Neural cell (in vitro differentiated cells): ENCODE measurements around the gene RRP15. TPM values are rescaled to one million over a fixed set of nuclear protein-coding genes. Genes with fewer than 3 reads are reported as not detected.

ENCODE experiments used
- H2AFZ ChIP-seq: fragments of 200-600, 300-800 bp; sonication (generic), shearing (Covaris generic); 2 replicates; pipeline ENCODE4 v1.6.0; 2014; ENCODE audit warnings: low read depth, mild to moderate bottlenecking, antibody characterized with exemption, low read length, moderate library complexity
- H3F3A ChIP-seq: fragments of 200-600 bp; shearing (Covaris generic); 2 replicates; pipeline ENCODE4 v1.6.1; 2016; ENCODE audit warnings: mild to moderate bottlenecking, moderate library complexity, mixed read lengths, antibody characterized with exemption, low read length; ENCODE audit not compliant: insufficient read depth, poor library complexity, severe bottlenecking
- H3K27ac ChIP-seq: fragments of 200-600, 300-800 bp; sonication (generic), shearing (Covaris generic); 2 replicates; pipeline ENCODE4 v1.5.1; 2014; ENCODE audit warnings: mild to moderate bottlenecking, low read length, moderate library complexity
- H3K27me3 ChIP-seq: fragments of 300-800, 200-600 bp; sonication (generic), shearing (Covaris generic); 2 replicates; pipeline ENCODE4 v1.6.0; 2014; ENCODE audit warnings: mild to moderate bottlenecking, low read depth, low read length, moderate library complexity; ENCODE audit not compliant: insufficient read depth
- H3K36me3 ChIP-seq: fragments of 300-800, 200-600 bp; sonication (generic), shearing (Covaris generic); 2 replicates; pipeline ENCODE4 v1.5.1; 2014; ENCODE audit warnings: mild to moderate bottlenecking, antibody characterized with exemption, low read length, moderate library complexity; ENCODE audit not compliant: insufficient read depth
- H3K4me2 ChIP-seq: fragments of 300-800, 200-600 bp; sonication (generic), shearing (Covaris generic); 2 replicates; pipeline ENCODE4 v1.6.0; 2014; ENCODE audit warnings: mild to moderate bottlenecking, low read length
- H3K4me3 ChIP-seq: fragments of 300-800, 200-600 bp; sonication (generic), shearing (Covaris generic); 2 replicates; pipeline ENCODE4 v1.5.1; 2014; ENCODE audit warnings: mild to moderate bottlenecking, low read length, moderate library complexity
- H3K79me2 ChIP-seq: fragments of 200-600 bp; shearing (Covaris generic); replicated peaks from 2 replicates; pipeline ENCODE4 v1.6.0; 2014; ENCODE audit warnings: mild to moderate bottlenecking, low read length, moderate library complexity; ENCODE audit not compliant: insufficient read depth
- H3K9ac ChIP-seq: fragments of 300-800, 200-600 bp; sonication (generic), shearing (Covaris generic); 2 replicates; pipeline ENCODE4 v1.6.1; 2016; ENCODE audit warnings: mild to moderate bottlenecking, low read length, mixed read lengths
- H3K9me2 ChIP-seq: fragments of 200-600 bp; shearing (Covaris generic); 2 replicates; pipeline ENCODE4 v1.6.1; 2016; ENCODE audit warnings: mild to moderate bottlenecking, low read length, mixed read lengths; ENCODE audit not compliant: insufficient read depth
- H3K9me3 ChIP-seq: fragments of 200-600, 300-800 bp; sonication (generic), shearing (Covaris generic); 2 replicates; pipeline ENCODE4 v1.6.1; 2016; ENCODE audit warnings: mild to moderate bottlenecking, mixed run types, low read length, moderate library complexity, mixed read lengths
- H4K20me1 ChIP-seq: fragments of 200-600 bp; shearing (Covaris generic); 2 replicates; pipeline ENCODE4 v1.6.1; 2016; ENCODE audit warnings: mild to moderate bottlenecking, mixed run types; ENCODE audit not compliant: insufficient read depth
- EP300 ChIP-seq: fragments of 450-650 bp; conservative IDR thresholded peaks from 2 replicates; pipeline ENCODE4 v1.6.1; 2014; ENCODE audit warnings: antibody characterized with exemption, mild to moderate bottlenecking, moderate library complexity; ENCODE audit not compliant: poor library complexity, severe bottlenecking
- EZH2 ChIP-seq: fragments of 200-600, 300-800 bp; shearing (Covaris generic), sonication (generic); IDR thresholded peaks from 2 replicates; pipeline ENCODE4 v1.6.1; 2014; ENCODE audit warnings: antibody characterized with exemption, low read length, borderline replicate concordance, mild to moderate bottlenecking; ENCODE audit not compliant: insufficient read depth, poor library complexity, severe bottlenecking
- MXI1 ChIP-seq: fragments of 450-650 bp; conservative IDR thresholded peaks from 2 replicates; pipeline ENCODE4 v1.6.1; 2014; ENCODE audit warnings: antibody characterized with exemption, mild to moderate bottlenecking; ENCODE audit not compliant: poor library complexity, severe bottlenecking
- POLR2AphosphoS5 ChIP-seq: IDR thresholded peaks from 2 replicates; pipeline ENCODE4 v1.6.1; 2012
- RAD21 ChIP-seq: fragments of 450-650 bp; conservative IDR thresholded peaks from 2 replicates; pipeline ENCODE4 v1.6.1; 2014; ENCODE audit warnings: antibody characterized with exemption, mild to moderate bottlenecking, moderate library complexity
- SMC3 ChIP-seq: fragments of 450-650 bp; conservative IDR thresholded peaks from 2 replicates; pipeline ENCODE4 v1.6.1; 2014; ENCODE audit warnings: antibody characterized with exemption, mild to moderate bottlenecking, moderate library complexity; ENCODE audit not compliant: poor library complexity
- TAF1 ChIP-seq: IDR thresholded peaks from 2 replicates; pipeline ENCODE4 v1.6.1; 2012; ENCODE audit warnings: low read depth
- polyA minus RNA-seq: library from RNA; depleted of rRNA, polyadenylated mRNA; stranded (reverse); fragments of >200 nt; gene quantifications from 2 replicates; pipeline ENCODE4 v1.2.3, GENCODE V29; 2014
- polyA plus RNA-seq: library from polyadenylated mRNA; depleted of rRNA; stranded (reverse); fragments of >200 nt; gene quantifications from 2 replicates; pipeline ENCODE4 v1.2.3, GENCODE V29; 2014
- TF ChIP-seq, protein P1 (sequence below): fragments of 450-650 bp; IDR thresholded peaks from 2 replicates; pipeline ENCODE4 v1.5.1; 2014; ENCODE audit warnings: antibody characterized with exemption, mild to moderate bottlenecking, moderate library complexity; ENCODE audit not compliant: poor library complexity, severe bottlenecking
- TF ChIP-seq, protein P2 (sequence below): IDR thresholded peaks from 2 replicates; pipeline ENCODE4 v1.6.1; 2012; ENCODE audit warnings: borderline replicate concordance

RRP15 gene, protein sequence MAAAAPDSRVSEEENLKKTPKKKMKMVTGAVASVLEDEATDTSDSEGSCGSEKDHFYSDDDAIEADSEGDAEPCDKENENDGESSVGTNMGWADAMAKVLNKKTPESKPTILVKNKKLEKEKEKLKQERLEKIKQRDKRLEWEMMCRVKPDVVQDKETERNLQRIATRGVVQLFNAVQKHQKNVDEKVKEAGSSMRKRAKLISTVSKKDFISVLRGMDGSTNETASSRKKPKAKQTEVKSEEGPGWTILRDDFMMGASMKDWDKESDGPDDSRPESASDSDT
- polyA plus RNA-seq: 4.6 and 5.4 TPM in 2 replicates
- 16.8 and 21.8 TPM in 2 replicates for polyA minus RNA-seq

DNA sequence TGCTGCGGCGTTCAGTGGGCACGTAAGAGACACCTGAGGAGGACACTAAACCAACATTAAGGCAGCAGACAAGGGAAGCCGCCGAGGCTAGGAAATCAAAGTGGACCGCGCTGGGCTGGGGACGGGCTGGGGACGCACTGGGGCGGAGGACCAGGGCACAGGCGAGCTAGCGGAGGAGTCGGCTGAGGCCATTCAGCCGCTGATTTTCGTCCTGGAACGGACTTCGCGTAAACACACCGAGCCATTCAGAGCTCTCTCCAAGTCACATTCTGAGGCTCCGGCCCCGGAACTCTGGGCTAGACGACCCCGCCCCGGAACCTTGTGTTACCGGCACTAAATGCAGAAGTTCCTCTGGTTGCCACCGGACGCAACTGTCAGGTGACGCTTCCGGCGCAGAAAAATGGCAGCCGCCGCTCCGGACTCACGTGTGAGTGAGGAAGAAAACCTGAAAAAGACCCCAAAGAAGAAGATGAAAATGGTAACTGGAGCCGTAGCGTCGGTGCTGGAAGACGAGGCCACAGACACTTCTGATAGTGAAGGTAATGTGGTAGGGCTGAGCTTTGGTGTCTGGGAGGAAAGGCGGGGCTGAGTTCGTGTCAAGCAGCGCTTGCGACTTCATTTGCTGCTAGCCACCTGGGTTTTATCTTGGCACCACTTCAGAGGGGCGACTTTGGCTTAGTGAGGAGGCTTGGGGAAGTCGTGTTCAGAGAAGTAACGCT lies at the start of gene RRP15:
Gene RRP15, plus strand, starts transcription at position 377 of the 719 bp plus-strand sequence. Its CDS starts 24 bp downstream, at position 401.
- Histone ChIP-seq H3K27me3 (no peaks in the 10 kb centered on the region), H3K79me2 (peaks cover 27% of the 10 kb centered on the region), H3K4me3 (peak within 1 kb of the TSS; percentile 85), H3K27ac (peak within 1 kb of the TSS; percentile 68), H2AFZ (peak within 1 kb of the TSS; percentile 95), H3F3A (no peaks in the 10 kb centered on the region), H3K9me3 (peaks cover 3% of the 10 kb centered on the region), H3K9ac (peak within 1 kb of the TSS; percentile 81), H3K36me3 (no peaks in the 10 kb centered on the region), H4K20me1 (no peaks in the 10 kb centered on the region), H3K4me2 (peak within 1 kb of the TSS; percentile 69), H3K9me2 (no peaks in the 10 kb centered on the region)
- TF ChIP-seq MXI1 (peak; percentile 100), SMC3 (peak; percentile 57), EP300 (peak; percentile 55), POLR2AphosphoS5 (peak; percentile 80), TAF1 (peak; percentile 98), RAD21 (no peak), EZH2 (no peak)
- TF ChIP-seq, protein P1, sequence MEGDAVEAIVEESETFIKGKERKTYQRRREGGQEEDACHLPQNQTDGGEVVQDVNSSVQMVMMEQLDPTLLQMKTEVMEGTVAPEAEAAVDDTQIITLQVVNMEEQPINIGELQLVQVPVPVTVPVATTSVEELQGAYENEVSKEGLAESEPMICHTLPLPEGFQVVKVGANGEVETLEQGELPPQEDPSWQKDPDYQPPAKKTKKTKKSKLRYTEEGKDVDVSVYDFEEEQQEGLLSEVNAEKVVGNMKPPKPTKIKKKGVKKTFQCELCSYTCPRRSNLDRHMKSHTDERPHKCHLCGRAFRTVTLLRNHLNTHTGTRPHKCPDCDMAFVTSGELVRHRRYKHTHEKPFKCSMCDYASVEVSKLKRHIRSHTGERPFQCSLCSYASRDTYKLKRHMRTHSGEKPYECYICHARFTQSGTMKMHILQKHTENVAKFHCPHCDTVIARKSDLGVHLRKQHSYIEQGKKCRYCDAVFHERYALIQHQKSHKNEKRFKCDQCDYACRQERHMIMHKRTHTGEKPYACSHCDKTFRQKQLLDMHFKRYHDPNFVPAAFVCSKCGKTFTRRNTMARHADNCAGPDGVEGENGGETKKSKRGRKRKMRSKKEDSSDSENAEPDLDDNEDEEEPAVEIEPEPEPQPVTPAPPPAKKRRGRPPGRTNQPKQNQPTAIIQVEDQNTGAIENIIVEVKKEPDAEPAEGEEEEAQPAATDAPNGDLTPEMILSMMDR: no peak
- TF ChIP-seq, protein P2, sequence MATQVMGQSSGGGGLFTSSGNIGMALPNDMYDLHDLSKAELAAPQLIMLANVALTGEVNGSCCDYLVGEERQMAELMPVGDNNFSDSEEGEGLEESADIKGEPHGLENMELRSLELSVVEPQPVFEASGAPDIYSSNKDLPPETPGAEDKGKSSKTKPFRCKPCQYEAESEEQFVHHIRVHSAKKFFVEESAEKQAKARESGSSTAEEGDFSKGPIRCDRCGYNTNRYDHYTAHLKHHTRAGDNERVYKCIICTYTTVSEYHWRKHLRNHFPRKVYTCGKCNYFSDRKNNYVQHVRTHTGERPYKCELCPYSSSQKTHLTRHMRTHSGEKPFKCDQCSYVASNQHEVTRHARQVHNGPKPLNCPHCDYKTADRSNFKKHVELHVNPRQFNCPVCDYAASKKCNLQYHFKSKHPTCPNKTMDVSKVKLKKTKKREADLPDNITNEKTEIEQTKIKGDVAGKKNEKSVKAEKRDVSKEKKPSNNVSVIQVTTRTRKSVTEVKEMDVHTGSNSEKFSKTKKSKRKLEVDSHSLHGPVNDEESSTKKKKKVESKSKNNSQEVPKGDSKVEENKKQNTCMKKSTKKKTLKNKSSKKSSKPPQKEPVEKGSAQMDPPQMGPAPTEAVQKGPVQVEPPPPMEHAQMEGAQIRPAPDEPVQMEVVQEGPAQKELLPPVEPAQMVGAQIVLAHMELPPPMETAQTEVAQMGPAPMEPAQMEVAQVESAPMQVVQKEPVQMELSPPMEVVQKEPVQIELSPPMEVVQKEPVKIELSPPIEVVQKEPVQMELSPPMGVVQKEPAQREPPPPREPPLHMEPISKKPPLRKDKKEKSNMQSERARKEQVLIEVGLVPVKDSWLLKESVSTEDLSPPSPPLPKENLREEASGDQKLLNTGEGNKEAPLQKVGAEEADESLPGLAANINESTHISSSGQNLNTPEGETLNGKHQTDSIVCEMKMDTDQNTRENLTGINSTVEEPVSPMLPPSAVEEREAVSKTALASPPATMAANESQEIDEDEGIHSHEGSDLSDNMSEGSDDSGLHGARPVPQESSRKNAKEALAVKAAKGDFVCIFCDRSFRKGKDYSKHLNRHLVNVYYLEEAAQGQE: peak; percentile 87

- H3K4me2 ChIP-seq: no peak overlapping the region
- H3K9ac ChIP-seq: no peak overlapping the region
- no peaks in the 10 kb centered on the region for H3K9me2 ChIP-seq
- TF ChIP-seq, protein P2: no peak
- TF ChIP-seq EP300: no peak
- no peak for TF ChIP-seq RAD21
- no peak for TF ChIP-seq MXI1
- no peak for TF ChIP-seq SMC3
- TF ChIP-seq, protein P1: no peak
- TF ChIP-seq EZH2: no peak
- TF ChIP-seq POLR2AphosphoS5: no peak
- TF ChIP-seq TAF1: no peak
- no peaks in the 10 kb centered on the region for H3F3A ChIP-seq
- no peak overlapping the region for H3K4me3 ChIP-seq
- no peaks in the 10 kb centered on the region for H4K20me1 ChIP-seq
- H3K36me3 ChIP-seq: no peaks in the 10 kb centered on the region
- H3K27me3 ChIP-seq: no peaks in the 10 kb centered on the region
- H3K27ac ChIP-seq: no peak overlapping the region
- no peaks in the 10 kb centered on the region for H3K9me3 ChIP-seq
- H2AFZ ChIP-seq: no peak overlapping the region
- no peaks in the 10 kb centered on the region for H3K79me2 ChIP-seq
These were observed 42.9 kb upstream of the RRP15 start for GRCh38 chr1:218242171-218242570.
